ENCODE data around the gene LYL1.

The LYL1 gene

GRCh38 chr19:13071444-13072187, 31.0 kb downstream of the LYL1 start:
- no peak for FAIRE-seq

DNA sequence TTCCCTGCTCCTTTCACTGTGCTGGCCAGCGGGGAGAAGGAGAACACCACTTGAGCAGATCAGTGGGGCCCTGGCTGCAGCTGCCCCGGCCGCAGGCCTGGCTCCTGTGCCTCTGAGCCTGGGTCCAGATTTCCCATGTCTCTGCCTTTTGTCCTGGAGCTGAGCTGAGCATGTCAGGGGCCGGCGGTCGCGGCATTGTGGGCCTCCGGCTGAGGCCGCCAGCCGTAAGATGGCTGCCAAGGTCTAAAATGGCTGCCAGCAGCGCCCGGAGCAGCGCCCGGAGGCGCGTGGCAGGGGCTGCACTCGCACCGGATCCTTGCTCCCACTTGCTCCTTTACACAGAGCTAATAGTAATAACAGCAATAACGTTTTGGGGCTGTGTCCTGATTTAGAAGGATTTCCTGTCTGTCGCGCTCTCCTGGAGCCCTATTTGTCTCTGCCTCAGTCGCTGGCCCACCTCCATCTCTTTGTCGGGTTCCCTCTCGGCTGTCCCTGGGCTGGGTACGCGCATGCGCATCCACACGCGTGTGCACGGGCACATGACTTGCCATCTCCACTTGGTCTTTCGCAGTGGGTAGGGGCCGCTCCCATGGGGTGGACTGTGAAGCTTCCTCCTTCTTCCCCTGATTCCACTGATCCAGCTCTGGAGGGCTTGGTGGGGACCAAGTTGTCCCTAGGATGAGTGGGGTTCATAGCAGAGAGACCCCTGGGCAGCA, 32.1 kb downstream of the LYL1 start:
- FAIRE-seq, result no peak

DNA sequence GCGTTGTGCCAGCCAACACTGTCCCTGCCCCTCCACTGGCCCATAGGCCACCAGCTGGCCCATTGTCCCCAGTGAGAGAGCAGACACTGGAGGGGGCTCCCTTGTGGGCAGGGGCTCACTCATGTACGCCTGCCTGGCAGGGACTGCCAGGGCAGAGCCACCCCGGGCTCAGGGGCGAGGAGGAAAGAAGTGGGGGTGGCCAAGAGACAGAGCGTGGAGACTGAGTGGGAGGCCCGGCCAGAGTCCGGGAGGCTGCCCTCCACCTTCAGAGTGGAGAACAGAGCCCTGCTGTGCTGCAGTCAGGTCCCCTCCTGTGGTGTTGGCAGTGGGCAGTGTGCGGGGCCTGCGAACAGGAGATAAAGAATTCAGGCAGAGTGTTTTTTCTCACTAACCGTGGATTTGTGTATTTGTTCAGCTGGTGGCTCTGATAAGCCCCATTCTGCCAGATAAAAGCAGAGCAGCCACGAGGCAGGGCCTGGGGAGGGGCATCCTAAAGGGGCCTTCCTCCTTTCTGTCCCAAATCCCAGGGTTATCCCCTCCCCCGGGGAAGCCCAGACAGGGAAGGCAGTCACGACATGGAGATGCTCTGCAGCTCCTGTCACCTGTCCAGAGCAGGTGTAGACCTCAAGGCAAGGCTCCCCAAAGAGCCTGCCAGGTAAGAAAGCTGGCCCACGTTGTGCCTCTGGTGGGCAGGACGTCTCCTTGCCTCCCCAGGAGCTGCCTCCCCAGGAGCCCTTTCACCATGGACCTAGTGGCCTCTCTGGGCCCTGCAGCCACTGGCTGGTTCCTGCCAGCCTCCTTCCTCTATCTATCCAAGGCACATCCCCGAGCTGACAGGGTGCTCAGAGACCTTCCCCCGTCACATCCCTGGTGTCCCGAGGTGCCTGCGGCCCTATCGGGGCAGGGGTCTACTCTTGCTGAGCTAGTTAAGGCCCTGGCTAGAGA, 33.0 kb downstream of the LYL1 start:
- no peak for FAIRE-seq

DNA sequence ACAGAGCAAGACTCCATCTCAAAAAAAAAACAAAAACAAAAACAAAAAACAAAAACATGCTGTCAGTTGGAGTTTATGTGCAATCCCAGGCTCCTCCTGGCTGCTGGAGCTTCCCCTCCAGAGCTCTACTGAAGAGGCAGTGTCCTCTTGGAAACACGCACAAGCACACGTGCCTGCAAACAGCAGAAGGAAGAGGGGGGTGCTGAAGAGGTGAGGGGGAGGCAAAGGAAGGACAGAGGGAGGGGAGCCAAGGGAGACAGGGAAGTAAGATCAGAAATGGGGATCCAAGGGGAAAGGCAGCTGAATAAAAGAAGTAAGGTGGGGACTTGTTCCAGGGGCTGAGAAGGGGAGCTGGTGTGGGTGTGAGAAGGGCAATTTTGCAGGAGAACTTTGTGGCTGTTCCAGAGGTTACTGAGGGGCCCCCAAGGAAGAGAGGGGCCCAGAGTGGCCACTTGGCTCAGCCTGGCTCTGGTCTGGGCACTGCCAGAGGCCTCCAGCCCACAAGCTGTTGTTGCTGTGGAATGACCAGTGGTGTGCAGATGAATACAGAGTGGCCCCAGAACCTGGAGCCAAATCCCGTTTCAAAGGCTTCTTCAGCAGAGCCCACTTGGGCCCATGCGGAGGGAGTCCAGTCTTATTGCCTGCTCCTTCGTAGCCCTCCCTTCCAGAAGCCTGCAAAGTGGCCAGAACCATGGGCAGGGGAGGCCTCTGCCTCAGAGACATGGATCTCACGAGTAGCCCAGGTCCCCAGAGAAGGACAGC, 34.4 kb downstream of the LYL1 start:
- FAIRE-seq, result no peak

DNA sequence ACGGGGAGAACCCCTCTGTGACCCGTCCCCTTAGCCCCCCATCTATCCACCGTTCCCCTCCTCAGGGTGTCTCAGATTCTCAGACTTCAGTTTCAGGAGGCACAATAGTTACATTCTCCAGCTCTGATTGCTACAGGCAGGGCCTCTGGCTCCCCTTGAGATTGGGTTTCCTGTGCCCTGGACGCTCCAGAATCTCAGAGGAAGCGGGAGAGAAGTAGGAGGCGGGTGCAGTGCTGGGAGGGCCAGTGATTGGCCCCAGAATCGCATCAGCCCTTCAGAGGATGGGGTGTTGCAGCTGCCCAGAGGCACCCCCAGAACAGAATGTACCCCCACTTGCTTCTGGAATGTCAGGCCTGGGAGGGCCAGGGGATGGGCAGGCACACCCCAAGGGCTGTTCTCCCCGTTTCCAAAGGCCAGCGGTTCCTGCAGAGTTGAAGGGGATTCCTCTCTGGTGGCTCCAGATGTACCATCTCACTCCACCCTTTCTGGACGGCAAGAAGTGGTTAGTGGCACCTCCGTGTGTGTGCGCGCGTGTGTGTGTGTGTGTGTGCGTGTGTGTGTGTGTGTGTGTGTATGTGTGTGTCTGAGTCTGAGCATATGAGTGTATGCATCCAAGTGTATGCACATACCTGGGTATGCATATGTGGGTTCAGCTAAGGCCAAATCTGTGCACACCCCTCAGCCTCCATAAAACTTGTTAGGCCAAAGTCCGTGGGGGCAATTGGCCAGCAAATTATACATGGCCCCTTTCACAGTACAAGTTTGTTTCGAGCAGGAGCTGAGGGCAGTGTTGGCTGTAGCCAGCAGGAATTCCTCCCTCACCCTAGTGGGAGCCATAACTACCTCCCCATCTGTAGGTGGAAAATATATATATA, 35.5 kb downstream of the LYL1 start:
- FAIRE-seq, result no peak

DNA sequence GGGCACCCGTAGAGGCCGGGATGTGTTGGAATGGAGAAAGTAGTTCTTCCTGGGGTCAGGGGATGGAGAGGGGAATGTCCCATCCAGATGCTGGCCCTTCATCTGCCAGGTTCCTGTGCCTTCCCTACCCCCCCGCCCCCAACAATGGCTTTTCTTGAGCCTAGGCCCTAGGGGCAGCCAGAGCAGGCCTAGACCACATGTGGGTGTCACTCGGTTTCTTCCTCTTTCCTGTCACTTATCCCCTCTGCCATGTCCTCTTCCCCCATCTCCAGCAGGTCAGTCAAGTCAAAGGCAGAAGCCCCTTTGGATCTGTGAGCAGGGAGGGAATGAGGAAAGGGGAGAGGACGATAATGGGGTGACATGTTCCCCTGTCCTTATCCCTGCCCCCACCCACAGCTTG, 36.4 kb downstream of the LYL1 start:
- FAIRE-seq, result no peak

GRCh38 chr19:13064092-13064489, 38.6 kb downstream of the LYL1 start:
- no peak for FAIRE-seq

GRCh38 chr19:13063461-13064091, 39.1 kb downstream of the LYL1 start:
- FAIRE-seq, result no peak

- FAIRE-seq, result no peak
These were observed 40.3 kb downstream of the LYL1 start for GRCh38 chr19:13062317-13062716.

- FAIRE-seq, result peak; percentile 89
These were observed 41.4 kb downstream of the LYL1 start for GRCh38 chr19:13060964-13061927.

GRCh38 chr19:13060233-13060963, 42.3 kb downstream of the LYL1 start:
- no peak for FAIRE-seq

- FAIRE-seq, result peak; percentile 42
These were observed 43.6 kb downstream of the LYL1 start for GRCh38 chr19:13058951-13059660.

GRCh38 chr19:13057744-13058143, 44.9 kb downstream of the LYL1 start:
- no peak for FAIRE-seq

DNA sequence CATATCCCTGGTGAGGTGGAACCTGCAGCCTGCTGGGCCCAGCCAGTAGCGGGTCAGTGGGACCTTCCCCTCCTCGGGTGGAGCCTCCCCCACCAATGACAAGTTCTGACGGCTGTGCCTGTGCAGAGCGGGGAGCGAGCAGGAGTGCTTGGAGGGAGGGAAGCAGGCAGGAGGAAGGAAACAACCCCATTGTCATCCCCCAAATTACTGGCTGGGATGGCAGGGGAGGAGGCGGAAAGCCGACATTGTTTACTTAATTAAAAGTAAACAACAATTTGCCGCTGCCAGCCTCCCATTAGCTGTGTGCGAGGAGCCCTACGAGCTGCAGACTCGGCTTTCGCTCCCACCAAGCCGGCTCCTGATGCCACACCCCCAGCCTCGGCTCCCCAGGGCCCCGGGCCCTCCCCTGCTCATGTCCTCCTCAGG, 45.5 kb downstream of the LYL1 start:
- FAIRE-seq, result peak; percentile 28

DNA sequence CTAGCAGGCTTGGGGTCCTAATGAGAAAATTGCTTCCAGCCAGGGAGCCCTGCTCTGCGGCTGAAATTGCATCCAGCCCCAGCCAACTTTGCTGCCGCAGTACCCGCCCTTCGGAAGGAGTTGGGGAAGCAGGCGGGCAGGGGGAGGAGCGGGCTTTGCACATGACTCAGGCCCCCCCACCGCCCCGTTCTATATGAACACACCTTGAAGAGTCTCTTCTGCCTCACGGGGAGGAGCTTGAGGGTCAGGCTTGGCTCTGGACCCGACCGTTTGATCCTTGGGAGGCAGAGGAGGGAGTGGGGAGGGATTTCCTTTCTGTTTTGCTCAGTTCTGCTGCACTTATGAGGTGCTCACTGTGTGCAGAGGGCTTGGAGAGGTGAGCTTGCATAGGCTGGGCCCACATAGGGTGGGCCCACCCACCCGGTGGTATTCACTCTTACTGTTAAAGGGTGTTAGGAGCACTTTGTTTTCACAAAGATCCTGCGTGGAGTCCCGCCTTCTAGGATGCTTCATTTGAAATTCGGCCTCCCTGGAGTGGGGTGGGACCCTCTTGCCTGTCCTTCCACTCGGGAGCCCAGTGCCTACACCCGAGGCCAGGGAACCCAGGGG, 46.5 kb downstream of the LYL1 start:
- FAIRE-seq, result peak; percentile 97

- FAIRE-seq, result peak; percentile 95
These were observed 47.2 kb downstream of the LYL1 start for GRCh38 chr19:13055213-13056051.
